Adipose tissue (tissue), 3 donors: ENCODE results near the gene JOSD2. TPM values are rescaled to one million over a fixed set of nuclear protein-coding genes. Genes with fewer than 3 reads are reported as not detected.

Experiments used
- H3K27ac ChIP-seq: one replicate; pipeline ENCODE4 v1.5.1; 2013; ENCODE audit warnings: low read depth, low read length
- WGBS, 3 donors: extraction: QIAGEN DNeasy Blood & Tissue Kit; methylation state at CpG; one replicate each; pipeline ENCODE4 v1.1.7; 2013; 5-methylcytosine and 5-hydroxymethylcytosine counted together
- polyA plus RNA-seq, 3 donors: library from polyadenylated mRNA; stranded (reverse); fragments of 200-250 nt; gene quantifications; one replicate each; pipeline ENCODE4 v1.2.3, GENCODE V29; 2013
- donor health status: healthy with polysubstance abuse.
- donor health status: Bipolar disorder and iron deficiency.
- donor health status: healthy.

JOSD2 gene
- polyA plus RNA-seq, result 10 to 100 TPM; 34.9 to 61.6 (median 56.8) TPM

- H3K27ac ChIP-seq, result peak within 1 kb of the TSS; percentile 35
- 1 to 2% (median 2%) methylated on average over 69 of the region's 69 CpGs for WGBS, 3 donors
These were observed at the start of gene JOSD2 for GRCh38 chr19:50511069-50511822. Gene JOSD2, minus strand, starts transcription at chr19:50511191. Its CDS starts 760 bp downstream, at chr19:50510431.

- WGBS, 3 donors, result 55 to 67% (median 67%) methylated on average over 10 of the region's 10 CpGs
- H3K27ac ChIP-seq, result no peak overlapping the region
These were observed 48.6 kb upstream of the JOSD2 start for GRCh38 chr19:50559636-50560035.

- 79 to 91% (median 90%) methylated on average over 13 of the region's 13 CpGs for WGBS, 3 donors
- H3K27ac ChIP-seq, result no peak overlapping the region
These were observed 47.5 kb upstream of the JOSD2 start for GRCh38 chr19:50558449-50558848.

- no peak overlapping the region for H3K27ac ChIP-seq
- WGBS, 3 donors, result 83 to 90% (median 85%) methylated on average over 4 of the region's 4 CpGs
These were observed 47.0 kb upstream of the JOSD2 start for GRCh38 chr19:50558039-50558438.

GRCh38 chr19:50557009-50557613 is 46.1 kb upstream of the JOSD2 start:
- WGBS, 3 donors, result 9 to 22% (median 20%) methylated on average over 19 to 20 of the region's 20 CpGs
- no peak overlapping the region for H3K27ac ChIP-seq

GRCh38 chr19:50556282-50557008 is 45.5 kb upstream of the JOSD2 start:
- no peak overlapping the region for H3K27ac ChIP-seq
- WGBS, 3 donors, result 1 to 2% (median 1%) methylated on average over 35 to 39 of the region's 39 CpGs

- H3K27ac ChIP-seq, result no peak overlapping the region
- 27 to 34% (median 33%) methylated on average over 27 to 28 of the region's 28 CpGs for WGBS, 3 donors
These were observed 44.7 kb upstream of the JOSD2 start for GRCh38 chr19:50555450-50556281.

GRCh38 chr19:50555033-50555432 is 44.0 kb upstream of the JOSD2 start:
- H3K27ac ChIP-seq, result no peak overlapping the region
- WGBS, 3 donors, result 65 to 76% (median 73%) methylated on average over 12 of the region's 12 CpGs

GRCh38 chr19:50554212-50554611 is 43.2 kb upstream of the JOSD2 start:
- no peak overlapping the region for H3K27ac ChIP-seq
- WGBS, 3 donors, result 73 to 92% (median 89%) methylated on average over 10 of the region's 10 CpGs

GRCh38 chr19:50553134-50553703 is 42.2 kb upstream of the JOSD2 start:
- no peak overlapping the region for H3K27ac ChIP-seq
- WGBS, 3 donors, result 74 to 80% (median 79%) methylated on average over 19 of the region's 19 CpGs

GRCh38 chr19:50552540-50552939 is 41.5 kb upstream of the JOSD2 start:
- WGBS, 3 donors, result 70 to 82% (median 81%) methylated on average over 15 of the region's 15 CpGs
- H3K27ac ChIP-seq, result no peak overlapping the region

- 0 to 3% (median 3%) methylated on average over 19 to 22 of the region's 22 CpGs for WGBS, 3 donors
- H3K27ac ChIP-seq, result no peak overlapping the region
These were observed 40.8 kb upstream of the JOSD2 start for GRCh38 chr19:50551715-50552187.

GRCh38 chr19:50551034-50551714 is 40.2 kb upstream of the JOSD2 start:
- no peak overlapping the region for H3K27ac ChIP-seq
- WGBS, 3 donors, result 5 to 10% (median 7%) methylated on average over 23 to 30 of the region's 32 CpGs

GRCh38 chr19:50550594-50550966 is 39.6 kb upstream of the JOSD2 start:
- WGBS, 3 donors, result 33 to 56% (median 49%) methylated on average over 8 of the region's 8 CpGs

GRCh38 chr19:50549927-50550593 is 39.1 kb upstream of the JOSD2 start:
- no peak overlapping the region for H3K27ac ChIP-seq
- 51 to 74% (median 72%) methylated on average over 15 to 17 of the region's 17 CpGs for WGBS, 3 donors

More at GRCh38 chr19:50550594-50550966, 39.6 kb upstream of the JOSD2 start:
- no peak overlapping the region for H3K27ac ChIP-seq

GRCh38 chr19:50549059-50549926 is 38.3 kb upstream of the JOSD2 start:
- 59 to 83% (median 81%) methylated on average over 18 to 22 of the region's 22 CpGs for WGBS, 3 donors
- H3K27ac ChIP-seq, result no peak overlapping the region
